Ovary (tissue), 9 donors: ENCODE results near the gene ZNF212. TPM values are rescaled to one million over a fixed set of nuclear protein-coding genes. Genes with fewer than 3 reads are reported as not detected.

Experiments
- DNase-seq, 5 donors: peaks; one replicate each; pipeline ENCODE4 v3.0.0-alpha.2; 2019 to 2020
- H3K27ac ChIP-seq, 2 donors: fragments of 200-600 bp; one replicate each; pipeline versions ENCODE4 v1.5.1 to v1.8.0; 2019 to 2022
- H3K27me3 ChIP-seq: fragments of 200-600 bp; one replicate; pipeline ENCODE4 v1.8.0; 2022
- H3K36me3 ChIP-seq: fragments of 200-600 bp; sonication (generic); one replicate; pipeline ENCODE4 v1.5.1; 2019
- H3K4me1 ChIP-seq: one replicate; pipeline ENCODE4 v1.8.1; 2013; ENCODE audit warnings: mild to moderate bottlenecking, moderate library complexity; ENCODE audit not compliant: insufficient read depth
- H3K4me3 ChIP-seq: fragments of 200-600 bp; sonication (generic); one replicate; pipeline ENCODE4 v1.5.1; 2017
- H3K9me3 ChIP-seq, 2 donors: fragments of 200-600 bp in 1 of 2; sonication (generic) in 1 of 2; one replicate each; pipeline versions ENCODE4 v1.5.1 to v1.8.1; 2013 to 2019; ENCODE audit warnings: mild to moderate bottlenecking in 1 of 2, moderate library complexity in 1 of 2
- CTCF ChIP-seq, 3 donors: fragments of 450-650 bp in 2 of 3; fragments of 200-600 bp in 1 of 3; IDR thresholded peaks; one replicate each; pipeline versions ENCODE4 v1.5.1 to v1.8.0; 2016 to 2022; ENCODE audit warnings: antibody characterized with exemption in 3 of 3, mild to moderate bottlenecking in 1 of 3
- EP300 ChIP-seq: sonication (generic); formaldehyde crosslinking; IDR thresholded peaks from one replicate; pipeline ENCODE4 v1.6.1; 2017; ENCODE audit warnings: antibody characterized with exemption
- POLR2A ChIP-seq: fragments of 450-650 bp; IDR thresholded peaks from one replicate; pipeline ENCODE4 v1.6.1; 2017; ENCODE audit warnings: antibody characterized with exemption, mild to moderate bottlenecking, moderate library complexity
- WGBS, 3 donors: extraction: QIAGEN DNeasy Blood & Tissue Kit in 1 of 3; methylation state at CpG; one replicate each; pipeline versions ENCODE4 v1.1.5 to v1.1.7; 2013 to 2017; 5-methylcytosine and 5-hydroxymethylcytosine counted together
- intact Hi-C, 4 donors: fragments of 100-400 bp; cut with DNase I; formaldehyde crosslinking; loops; one replicate each; pipeline versions ENCODE4 v1.11.0 to v1.15.1; 2022 to 2023
- polyA plus RNA-seq, 2 donors: library from polyadenylated mRNA; stranded (reverse); fragments of 200-250 nt in 1 of 2; fragments of 350-450 nt in 1 of 2; fragmentation: Illumina TruSeq in 1 of 2; extraction: RNeasy Lipid Tissue Mini Kit (QIAGEN cat#74804) in 1 of 2; gene quantifications; one replicate each; pipeline ENCODE4 v1.2.3, GENCODE V29; 2013 to 2014
- total RNA-seq, 7 donors: library from RNA; depleted of rRNA in 2 of 7; stranded (reverse); fragments of >200 nt in 2 of 7; fragmentation: NEBNext Ultra II Directional in 3 of 7; extraction: Animal tissue kit (Norgen Biotek cat#: 25700) in 3 of 7; gene quantifications; one replicate each; pipeline versions ENCODE4 v1.1.0 to v1.2.4, GENCODE V29; 2016 to 2023
- donor health status: DM: no; HTN: no; CAD: no; lungs with moderate emphysema.
- donor health status: DM: no; HTN: no; CAD: no.
- donor health status: Bipolar disorder and iron deficiency.
- donor health status: DM: yes; HTN: yes; CAD: no.
- donor health status: DM: no; HTN: no; CAD: no.
- donor health status: DM: yes; HTN: yes; CAD: no.

Gene ZNF212
- total and polyA plus RNA-seq, 9 donors: 5.4 to 16.0 (median 11.3) TPM

GRCh38 chr7:149280151-149280550, 40.7 kb downstream of the ZNF212 start:
- TF ChIP-seq CTCF (IDR thresholded peaks at IDR 0.05) (no peak), POLR2A (no peak), EP300 (no peak)
- H3K9me3 ChIP-seq: no peaks in the 10 kb centered on the region
- H3K27ac ChIP-seq: no peak overlapping the region
- no peaks in the 10 kb centered on the region for H3K27me3 ChIP-seq
- H3K36me3 ChIP-seq: no peaks in the 10 kb centered on the region
- intact Hi-C loops: no loop called here
- 90 to 100% (median 95%) methylated on average over 1 to 8 of the region's 9 CpGs for WGBS, 3 donors
- H3K4me3 ChIP-seq: no peak overlapping the region
- H3K4me1 ChIP-seq: no peaks in the 10 kb centered on the region
- DNase-seq: no peak

- peaks cover 2% of the 10 kb centered on the region for H3K4me1 ChIP-seq
- WGBS, 3 donors: 87 to 94% (median 92%) methylated on average over 8 of the region's 8 CpGs
- DNase-seq: no peak
- H3K27me3 ChIP-seq: no peaks in the 10 kb centered on the region
- H3K27ac ChIP-seq: no peak overlapping the region
- no peak overlapping the region for H3K4me3 ChIP-seq
- TF ChIP-seq POLR2A: no peak
- TF ChIP-seq CTCF (IDR thresholded peaks at IDR 0.05): no peak
- H3K9me3 ChIP-seq: no peaks in the 10 kb centered on the region
- intact Hi-C loops: no loop called here
- no peaks in the 10 kb centered on the region for H3K36me3 ChIP-seq
Measured at GRCh38 chr7:149280661-149281507, 41.4 kb downstream of the ZNF212 start.

- TF ChIP-seq EP300 (no peak), CTCF (IDR thresholded peaks at IDR 0.05) (no peak), POLR2A (no peak)
- no peaks in the 10 kb centered on the region for H3K27me3 ChIP-seq
- intact Hi-C loops: no loop called here
- no peaks in the 10 kb centered on the region for H3K9me3 ChIP-seq
- WGBS, 3 donors: 91 to 92% (median 92%) methylated on average over 52 to 59 of the region's 59 CpGs
- no peak overlapping the region for H3K4me3 ChIP-seq
- peaks cover 2% of the 10 kb centered on the region for H3K4me1 ChIP-seq
- H3K36me3 ChIP-seq: no peaks in the 10 kb centered on the region
- DNase-seq: no peak
- H3K27ac ChIP-seq: no peak overlapping the region
Measured at GRCh38 chr7:149281508-149282330, 42.3 kb downstream of the ZNF212 start.

GRCh38 chr7:149282331-149282655, 42.8 kb downstream of the ZNF212 start:
- no peaks in the 10 kb centered on the region for H3K27me3 ChIP-seq
- H3K4me1 ChIP-seq: peaks cover 2% of the 10 kb centered on the region
- intact Hi-C loops: no loop called here
- WGBS, 3 donors: 81 to 90% (median 90%) methylated on average over 5 of the region's 5 CpGs
- H3K27ac ChIP-seq: no peak overlapping the region
- H3K9me3 ChIP-seq: no peaks in the 10 kb centered on the region
- TF ChIP-seq CTCF (IDR thresholded peaks at IDR 0.05): no peak
- no peak for TF ChIP-seq EP300
- TF ChIP-seq POLR2A: no peak
- no peak overlapping the region for H3K4me3 ChIP-seq
- no peak for DNase-seq
- H3K36me3 ChIP-seq: no peaks in the 10 kb centered on the region
